ENCODE results near the gene GPR3.

GRCh38 chr1:27438621-27439061 is 46.2 kb downstream of the GPR3 start:
- TF ChIP-seq SUZ12 (IDR thresholded peaks at IDR 0.05; ENCODE audit: low read depth, low read length) (no peak), STAT6 (CRISPR knock-in tag; IDR thresholded peaks at IDR 0.05; ENCODE audit: borderline replicate concordance) (no peak), RXRA (CRISPR knock-in tag; IDR thresholded peaks at IDR 0.05) (no peak), RFX5 (IDR thresholded peaks at IDR 0.05; ENCODE audit: low read depth, low read length) (no peak), NR3C1 (CRISPR knock-in tag; IDR thresholded peaks at IDR 0.05) (no peak), FOXP4 (CRISPR knock-in tag; IDR thresholded peaks at IDR 0.05) (no peak), CAMTA2 (CRISPR knock-in tag; IDR thresholded peaks at IDR 0.05; ENCODE audit: borderline replicate concordance) (no peak), TCF12 (IDR thresholded peaks at IDR 0.05) (no peak), TCF12 (CRISPR knock-in tag; IDR thresholded peaks at IDR 0.05) (no peak)
